Astrocyte of the spinal cord (primary cell): ENCODE results near the gene MAPK1.
A peak's percentile ranks its signal among the peaks of the same experiment; 100 is the strongest.

Source experiments
- DNase-seq: peaks from one replicate; pipeline ENCODE4 v3.0.0; 2011; ENCODE audit warnings: low read depth, low spot score
- H3K4me3 ChIP-seq: 2 replicates; pipeline ENCODE4 v1.5.1; 2011; ENCODE audit warnings: low read depth, mild to moderate bottlenecking, low read length, moderate library complexity
- in situ Hi-C: cut with HindIII; loops from 2 replicates; pipeline ENCODE4 v1.10.0; 2017; ENCODE audit warnings: low sequenced_read_pairs
- TF ChIP-seq, protein P1 (sequence below): IDR thresholded peaks from 2 replicates; pipeline ENCODE4 v1.5.1; 2012; ENCODE audit warnings: low read depth, mild to moderate bottlenecking, low read length, inconsistent platforms

The MAPK1 gene

DNA sequence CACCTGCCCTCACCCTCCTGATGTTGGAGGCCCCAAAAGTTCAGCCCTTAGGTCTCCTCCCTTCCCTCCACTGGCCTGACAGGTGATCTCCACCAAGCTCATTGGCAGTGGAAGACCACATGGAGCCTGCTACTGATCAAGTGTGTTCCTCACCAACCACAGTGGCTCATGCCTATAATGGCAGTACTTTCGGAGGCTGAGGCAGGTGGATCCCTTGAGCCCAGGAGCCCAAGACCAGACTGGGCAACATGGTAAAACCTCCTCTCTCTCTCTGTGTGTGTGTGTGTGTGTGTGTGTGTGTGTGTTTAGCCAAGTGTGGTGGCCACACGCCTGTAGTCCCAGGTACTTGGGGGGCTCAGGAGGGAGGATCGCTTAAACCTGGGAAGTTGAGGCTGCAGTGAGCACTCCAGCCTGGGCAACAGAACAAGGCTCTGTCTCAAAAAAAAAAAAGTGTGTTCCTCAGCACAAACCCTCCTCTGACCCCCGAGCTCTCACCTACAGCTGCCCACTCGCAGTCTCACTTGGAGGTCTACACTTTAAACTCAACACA, 127.5 kb downstream of the MAPK1 start:
- DNase-seq = no peak
- TF ChIP-seq, protein P1, sequence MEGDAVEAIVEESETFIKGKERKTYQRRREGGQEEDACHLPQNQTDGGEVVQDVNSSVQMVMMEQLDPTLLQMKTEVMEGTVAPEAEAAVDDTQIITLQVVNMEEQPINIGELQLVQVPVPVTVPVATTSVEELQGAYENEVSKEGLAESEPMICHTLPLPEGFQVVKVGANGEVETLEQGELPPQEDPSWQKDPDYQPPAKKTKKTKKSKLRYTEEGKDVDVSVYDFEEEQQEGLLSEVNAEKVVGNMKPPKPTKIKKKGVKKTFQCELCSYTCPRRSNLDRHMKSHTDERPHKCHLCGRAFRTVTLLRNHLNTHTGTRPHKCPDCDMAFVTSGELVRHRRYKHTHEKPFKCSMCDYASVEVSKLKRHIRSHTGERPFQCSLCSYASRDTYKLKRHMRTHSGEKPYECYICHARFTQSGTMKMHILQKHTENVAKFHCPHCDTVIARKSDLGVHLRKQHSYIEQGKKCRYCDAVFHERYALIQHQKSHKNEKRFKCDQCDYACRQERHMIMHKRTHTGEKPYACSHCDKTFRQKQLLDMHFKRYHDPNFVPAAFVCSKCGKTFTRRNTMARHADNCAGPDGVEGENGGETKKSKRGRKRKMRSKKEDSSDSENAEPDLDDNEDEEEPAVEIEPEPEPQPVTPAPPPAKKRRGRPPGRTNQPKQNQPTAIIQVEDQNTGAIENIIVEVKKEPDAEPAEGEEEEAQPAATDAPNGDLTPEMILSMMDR = no peak
- in situ Hi-C loops = no loop called here
- no peak overlapping the region for H3K4me3 ChIP-seq

DNA sequence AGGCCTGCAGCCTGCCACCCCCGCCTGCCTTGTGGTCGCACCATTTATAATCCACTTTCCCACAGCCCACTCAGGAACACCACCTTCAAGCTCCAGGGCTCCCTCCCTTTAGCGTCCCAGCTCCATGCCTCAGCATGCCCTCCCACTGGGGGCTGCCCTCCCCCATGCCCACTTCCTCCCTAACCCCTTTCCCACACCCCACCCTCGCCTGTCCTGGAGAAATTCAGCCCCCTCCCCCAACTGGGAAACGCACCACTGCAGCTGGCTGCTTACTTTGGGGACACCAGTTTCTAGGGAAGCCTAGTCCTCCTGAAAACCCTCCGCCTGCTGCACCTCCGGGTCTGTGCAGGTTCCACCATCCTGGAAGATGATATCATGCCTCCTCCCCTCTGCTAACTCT, 128.5 kb downstream of the MAPK1 start:
- DNase-seq = no peak
- no peak overlapping the region for H3K4me3 ChIP-seq
- in situ Hi-C loops = no loop called here
- TF ChIP-seq, protein P1 = no peak

DNA sequence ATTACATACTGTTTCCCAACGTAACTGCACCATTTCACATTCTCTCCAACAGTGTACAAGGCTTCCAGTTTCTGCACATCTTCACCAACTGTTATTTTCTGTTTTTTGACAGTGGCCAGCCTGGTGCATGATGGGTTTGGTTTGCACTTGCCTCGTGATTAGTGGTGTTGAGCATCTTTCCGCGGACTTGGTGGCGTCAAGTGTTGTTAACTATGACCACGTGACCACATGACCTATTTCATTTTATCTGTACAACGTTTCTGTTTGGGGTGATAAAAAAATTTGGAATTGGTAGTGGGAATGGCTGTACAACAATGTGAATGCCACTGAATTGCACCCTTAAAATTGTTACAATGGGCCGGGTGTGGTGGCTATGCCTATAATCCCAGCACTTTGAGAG, 129.4 kb downstream of the MAPK1 start:
- DNase-seq = no peak
- in situ Hi-C loops = no loop called here
- TF ChIP-seq, protein P1 = no peak
- H3K4me3 ChIP-seq = no peak overlapping the region

DNA sequence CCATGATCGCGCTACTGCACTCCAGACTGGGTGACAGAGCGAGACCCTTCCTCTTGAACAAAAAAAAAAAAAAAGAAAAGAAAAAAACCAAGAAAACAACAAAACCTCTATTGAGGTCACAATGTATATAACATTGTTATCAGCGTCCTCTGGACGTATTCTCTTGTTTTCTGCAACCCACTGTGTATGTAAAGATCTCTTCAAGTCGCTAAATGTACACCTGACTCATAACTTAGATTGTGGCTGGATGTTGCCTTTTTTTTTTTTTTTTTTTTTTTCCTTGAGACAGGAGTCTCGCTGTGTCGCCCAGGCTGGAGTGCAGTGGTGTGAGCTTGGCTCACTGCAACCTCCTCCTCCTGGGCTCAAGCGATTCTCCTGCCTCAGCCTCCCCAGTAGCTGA, 130.5 kb downstream of the MAPK1 start:
- no peak overlapping the region for H3K4me3 ChIP-seq
- in situ Hi-C loops = no loop called here
- no peak for DNase-seq
- TF ChIP-seq, protein P1 = no peak

DNA sequence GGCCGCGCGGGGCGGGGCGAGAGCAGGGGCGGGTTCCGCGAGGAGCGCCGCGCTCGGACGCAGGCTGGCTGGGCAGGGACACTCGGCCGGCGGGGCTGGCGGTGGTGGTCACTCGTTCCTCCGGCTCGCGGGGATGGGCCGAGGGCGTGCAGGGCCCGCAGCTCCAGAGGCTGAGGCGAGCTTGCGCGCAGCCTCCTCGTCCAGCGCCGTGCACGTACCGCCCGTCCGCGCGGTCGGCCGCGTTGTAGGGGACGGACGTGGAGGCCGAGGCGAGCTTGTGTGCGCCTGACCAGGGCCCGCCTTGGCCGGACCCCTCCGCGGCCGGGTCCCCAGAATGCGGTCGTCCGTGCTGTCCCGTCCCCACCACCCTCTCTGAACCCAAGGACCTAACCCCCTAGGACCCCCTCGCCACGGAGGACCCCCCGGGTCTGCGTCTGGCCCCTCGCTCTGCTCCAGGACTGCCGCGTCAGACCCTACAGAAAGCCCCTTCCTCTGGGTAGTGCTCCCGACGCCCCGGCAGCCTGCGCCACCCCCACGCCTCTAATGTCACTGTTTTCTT, 131.3 kb downstream of the MAPK1 start:
- no peak for DNase-seq
- peak overlapping the region; percentile 29 for H3K4me3 ChIP-seq
- TF ChIP-seq, protein P1 = no peak
- in situ Hi-C loops = no loop called here

DNA sequence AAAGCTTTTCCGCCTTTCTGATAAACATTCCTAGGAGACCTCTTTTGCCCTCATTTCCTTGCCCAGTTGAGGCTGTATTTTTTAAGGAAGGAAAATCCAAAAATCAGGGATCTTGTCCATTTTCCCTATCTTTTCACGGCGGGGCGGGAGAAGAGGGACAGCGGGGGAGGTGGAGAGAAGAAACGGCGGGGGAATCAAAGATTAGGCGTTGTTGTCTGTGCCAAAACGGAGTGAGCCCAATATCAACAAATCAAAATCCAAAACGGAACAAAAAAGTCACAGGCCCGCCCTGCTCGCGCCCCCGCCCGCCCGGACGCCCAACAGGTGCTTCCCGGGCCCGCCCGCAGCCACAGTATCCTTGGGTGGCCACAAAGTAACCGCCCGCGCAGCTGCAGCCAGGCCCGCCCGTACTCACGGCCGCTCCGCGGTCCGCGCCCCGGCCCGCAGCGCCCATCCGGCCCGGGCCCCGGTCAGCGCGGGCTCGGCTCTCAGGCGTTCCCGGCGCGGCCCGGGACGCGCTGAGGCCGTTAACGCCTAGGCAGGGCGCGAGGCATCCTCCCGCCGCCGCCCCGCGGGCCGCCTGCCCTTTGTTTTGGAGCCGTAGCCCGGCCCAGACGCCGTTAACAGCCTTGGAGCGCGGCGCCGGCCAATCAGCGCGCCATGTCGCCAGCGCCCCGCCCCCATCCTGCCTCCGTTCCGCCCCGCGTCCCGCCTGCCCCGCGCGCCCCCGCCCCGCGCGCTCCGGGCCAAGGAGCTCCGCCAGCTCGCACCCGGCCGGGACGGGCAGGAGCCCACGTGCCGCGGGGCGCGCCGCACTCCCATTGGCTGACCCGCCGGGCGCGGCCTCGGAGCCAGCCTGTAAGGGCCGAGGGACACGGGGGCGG, 132.0 kb downstream of the MAPK1 start, which contains the start of gene YPEL1:
TSS of gene YPEL1 (minus strand) at position 595 of the 884 bp plus-strand sequence. CDS start 25,050 bp downstream, outside the sequence.
- TF ChIP-seq, protein P1 = no peak
- peak within 1 kb of the TSS; percentile 51 for H3K4me3 ChIP-seq
- in situ Hi-C loops = no loop called here
- DNase-seq = peak; percentile 96
